Memory B cell (primary cell): ENCODE data around the gene EXOC3L2.
A peak's percentile ranks its signal among the peaks of the same experiment; 100 is the strongest.

Source experiments
- ATAC-seq: fragments of 150-1000 bp; cut with Tn5 transposase; 2 replicates; pipeline ENCODE4 v1.10.0; 2021; ENCODE audit warnings: low read depth, mild to moderate bottlenecking, moderate library complexity
- DNase-seq, 2 donors: peaks; one replicate each; pipeline ENCODE4 v3.0.0; 2022; ENCODE audit warnings: low spot score in 2 of 2
- H3K27ac Mint-ChIP-seq: one replicate; pipeline ENCODE4 v1.8.0; 2022; ENCODE audit warnings: mild to moderate bottlenecking, moderate library complexity, mixed read lengths
- H3K27me3 Mint-ChIP-seq: one replicate; pipeline ENCODE4 v1.8.0; 2022; ENCODE audit warnings: mixed read lengths
- H3K36me3 Mint-ChIP-seq: one replicate; pipeline ENCODE4 v1.8.0; 2022; ENCODE audit warnings: mild to moderate bottlenecking, mixed read lengths
- H3K4me1 Mint-ChIP-seq: one replicate; pipeline ENCODE4 v1.8.0; 2022; ENCODE audit warnings: mixed read lengths
- H3K4me3 Mint-ChIP-seq: one replicate; pipeline ENCODE4 v1.8.0; 2022; ENCODE audit warnings: mild to moderate bottlenecking, moderate library complexity, mixed read lengths
- H3K9me3 Mint-ChIP-seq: one replicate; pipeline ENCODE4 v1.8.0; 2022; ENCODE audit warnings: mixed read lengths

Gene EXOC3L2

GRCh38 chr19:45173816-45174215 is 71.4 kb downstream of the EXOC3L2 start:
- no peak for DNase-seq
- Mint-ChIP-seq H3K4me1 (peaks cover 14% of the 10 kb centered on the region), H3K27ac (no peak overlapping the region), H3K27me3 (no peaks in the 10 kb centered on the region), H3K36me3 (peaks cover 2% of the 10 kb centered on the region), H3K4me3 (no peak overlapping the region), H3K9me3 (no peaks in the 10 kb centered on the region)
- ATAC-seq, result no peak

- Mint-ChIP-seq H3K9me3 (no peaks in the 10 kb centered on the region), H3K4me3 (no peak overlapping the region), H3K4me1 (peaks cover 14% of the 10 kb centered on the region), H3K27ac (no peak overlapping the region), H3K27me3 (no peaks in the 10 kb centered on the region), H3K36me3 (peaks cover 2% of the 10 kb centered on the region)
- ATAC-seq (no peak), DNase-seq (no peak)
Measured at GRCh38 chr19:45172611-45173208, 72.5 kb downstream of the EXOC3L2 start.

- no peaks in the 10 kb centered on the region for H3K9me3 Mint-ChIP-seq
- H3K36me3 Mint-ChIP-seq, result peaks cover 2% of the 10 kb centered on the region
- no peaks in the 10 kb centered on the region for H3K27me3 Mint-ChIP-seq
- H3K4me3 Mint-ChIP-seq, result no peak overlapping the region
- DNase-seq (no peak), ATAC-seq (peak; percentile 29)
- no peak overlapping the region for H3K27ac Mint-ChIP-seq
- peaks cover 14% of the 10 kb centered on the region for H3K4me1 Mint-ChIP-seq
Measured at GRCh38 chr19:45172173-45172572, 73.0 kb downstream of the EXOC3L2 start.

GRCh38 chr19:45171211-45171623 is 74.0 kb downstream of the EXOC3L2 start:
- Mint-ChIP-seq H3K27ac (no peak overlapping the region), H3K4me3 (no peak overlapping the region), H3K4me1 (peaks cover 14% of the 10 kb centered on the region), H3K36me3 (peaks cover 2% of the 10 kb centered on the region), H3K27me3 (no peaks in the 10 kb centered on the region), H3K9me3 (no peaks in the 10 kb centered on the region)
- DNase-seq (no peak), ATAC-seq (no peak)

- no peak overlapping the region for H3K4me3 Mint-ChIP-seq
- H3K27ac Mint-ChIP-seq, result no peak overlapping the region
- no peaks in the 10 kb centered on the region for H3K27me3 Mint-ChIP-seq
- H3K36me3 Mint-ChIP-seq, result peaks cover 1% of the 10 kb centered on the region
- DNase-seq (no peak), ATAC-seq (no peak)
- peaks cover 14% of the 10 kb centered on the region for H3K4me1 Mint-ChIP-seq
- no peaks in the 10 kb centered on the region for H3K9me3 Mint-ChIP-seq
Measured at GRCh38 chr19:45170146-45171106, 74.8 kb downstream of the EXOC3L2 start.

GRCh38 chr19:45169602-45170001 is 75.6 kb downstream of the EXOC3L2 start:
- no peaks in the 10 kb centered on the region for H3K9me3 Mint-ChIP-seq
- H3K27me3 Mint-ChIP-seq, result no peaks in the 10 kb centered on the region
- H3K4me1 Mint-ChIP-seq, result peaks cover 15% of the 10 kb centered on the region
- H3K27ac Mint-ChIP-seq, result no peak overlapping the region
- no peaks in the 10 kb centered on the region for H3K36me3 Mint-ChIP-seq
- DNase-seq (no peak), ATAC-seq (no peak)
- H3K4me3 Mint-ChIP-seq, result no peak overlapping the region

- H3K4me1 Mint-ChIP-seq, result peaks cover 20% of the 10 kb centered on the region
- ATAC-seq (no peak), DNase-seq (no peak)
- no peak overlapping the region for H3K4me3 Mint-ChIP-seq
- no peaks in the 10 kb centered on the region for H3K27me3 Mint-ChIP-seq
- no peaks in the 10 kb centered on the region for H3K36me3 Mint-ChIP-seq
- H3K27ac Mint-ChIP-seq, result no peak overlapping the region
- no peaks in the 10 kb centered on the region for H3K9me3 Mint-ChIP-seq
Measured at GRCh38 chr19:45168767-45169351, 76.3 kb downstream of the EXOC3L2 start.

- DNase-seq, result no peak
- H3K27me3 Mint-ChIP-seq, result no peaks in the 10 kb centered on the region
- no peak for ATAC-seq
- H3K4me3 Mint-ChIP-seq, result no peak overlapping the region
- H3K4me1 Mint-ChIP-seq, result peaks cover 19% of the 10 kb centered on the region
- H3K9me3 Mint-ChIP-seq, result no peaks in the 10 kb centered on the region
- no peak overlapping the region for H3K27ac Mint-ChIP-seq
- no peaks in the 10 kb centered on the region for H3K36me3 Mint-ChIP-seq
Measured at GRCh38 chr19:45166723-45167252, 78.4 kb downstream of the EXOC3L2 start.

GRCh38 chr19:45164577-45165335 is 80.5 kb downstream of the EXOC3L2 start:
- ATAC-seq (peak; percentile 89), DNase-seq (peak; percentile 26 to 46)
- Mint-ChIP-seq H3K4me1 (peaks cover 16% of the 10 kb centered on the region), H3K27ac (no peak overlapping the region), H3K9me3 (no peaks in the 10 kb centered on the region), H3K27me3 (peaks cover 11% of the 10 kb centered on the region), H3K4me3 (no peak overlapping the region), H3K36me3 (no peaks in the 10 kb centered on the region)

- H3K4me1 Mint-ChIP-seq, result peaks cover 16% of the 10 kb centered on the region
- H3K9me3 Mint-ChIP-seq, result no peaks in the 10 kb centered on the region
- peaks cover 15% of the 10 kb centered on the region for H3K27me3 Mint-ChIP-seq
- H3K36me3 Mint-ChIP-seq, result no peaks in the 10 kb centered on the region
- DNase-seq, result no peak
- peak overlapping the region; percentile 86 for H3K27ac Mint-ChIP-seq
- peak overlapping the region; percentile 54 for H3K4me3 Mint-ChIP-seq
- ATAC-seq, result peak; percentile 4
Measured at GRCh38 chr19:45163751-45164460, 81.3 kb downstream of the EXOC3L2 start.

GRCh38 chr19:45163156-45163555 is 82.1 kb downstream of the EXOC3L2 start:
- no peak for ATAC-seq
- Mint-ChIP-seq H3K9me3 (no peaks in the 10 kb centered on the region), H3K4me3 (no peak overlapping the region), H3K27ac (no peak overlapping the region), H3K27me3 (peaks cover 18% of the 10 kb centered on the region), H3K4me1 (peaks cover 20% of the 10 kb centered on the region), H3K36me3 (no peaks in the 10 kb centered on the region)
- DNase-seq, result no peak

- H3K27me3 Mint-ChIP-seq, result peaks cover 22% of the 10 kb centered on the region
- H3K36me3 Mint-ChIP-seq, result no peaks in the 10 kb centered on the region
- peaks cover 21% of the 10 kb centered on the region for H3K4me1 Mint-ChIP-seq
- no peak overlapping the region for H3K4me3 Mint-ChIP-seq
- H3K27ac Mint-ChIP-seq, result no peak overlapping the region
- ATAC-seq (no peak), DNase-seq (no peak)
- no peaks in the 10 kb centered on the region for H3K9me3 Mint-ChIP-seq
Measured at GRCh38 chr19:45162608-45163143, 82.5 kb downstream of the EXOC3L2 start.
